Measurements from ENCODE around the gene KCNG2. TPM values are rescaled to one million over a fixed set of nuclear protein-coding genes. Genes with fewer than 3 reads are reported as not detected.

The KCNG2 gene
- total RNA-seq, 2 experiments from 2014 or later: not detected

DNA sequence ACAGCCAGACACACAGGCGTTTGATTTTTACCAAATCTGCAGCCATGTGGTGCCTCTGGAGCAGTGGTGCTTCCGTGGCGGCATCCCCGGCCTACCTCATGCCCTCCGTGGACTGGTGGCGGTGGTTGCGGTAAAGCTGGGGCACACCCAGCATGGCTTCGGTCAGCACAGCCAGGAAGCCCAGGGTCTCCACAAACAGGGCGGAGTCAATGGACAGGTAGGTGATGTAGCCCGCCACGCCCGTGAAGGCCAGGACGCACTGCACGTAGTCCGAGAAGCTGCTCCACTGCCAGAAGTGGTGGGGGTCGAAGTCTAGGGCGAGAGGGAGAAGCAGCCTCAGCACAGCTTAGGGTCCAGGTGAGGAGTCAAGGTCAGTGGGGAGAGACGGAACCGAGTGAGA, 121.4 kb downstream of the KCNG2 start:
- ChIA-PET POLR2A (no interaction called here), CTCF (no interaction called here)
- Mint-ChIP-seq H3K36me3 (peaks cover 15% of the 10 kb centered on the region), H3K27ac (no peak overlapping the region), H3K9me3 (no peaks in the 10 kb centered on the region), H3K4me1 (ENCODE audit: low read depth) (no peaks in the 10 kb centered on the region), H3K27me3 (no peaks in the 10 kb centered on the region), H3K4me3 (no peak overlapping the region)
- peak; percentile 4 for DNase-seq
- intact Hi-C loops (cut with micrococcal nuclease): no loop called here

DNA sequence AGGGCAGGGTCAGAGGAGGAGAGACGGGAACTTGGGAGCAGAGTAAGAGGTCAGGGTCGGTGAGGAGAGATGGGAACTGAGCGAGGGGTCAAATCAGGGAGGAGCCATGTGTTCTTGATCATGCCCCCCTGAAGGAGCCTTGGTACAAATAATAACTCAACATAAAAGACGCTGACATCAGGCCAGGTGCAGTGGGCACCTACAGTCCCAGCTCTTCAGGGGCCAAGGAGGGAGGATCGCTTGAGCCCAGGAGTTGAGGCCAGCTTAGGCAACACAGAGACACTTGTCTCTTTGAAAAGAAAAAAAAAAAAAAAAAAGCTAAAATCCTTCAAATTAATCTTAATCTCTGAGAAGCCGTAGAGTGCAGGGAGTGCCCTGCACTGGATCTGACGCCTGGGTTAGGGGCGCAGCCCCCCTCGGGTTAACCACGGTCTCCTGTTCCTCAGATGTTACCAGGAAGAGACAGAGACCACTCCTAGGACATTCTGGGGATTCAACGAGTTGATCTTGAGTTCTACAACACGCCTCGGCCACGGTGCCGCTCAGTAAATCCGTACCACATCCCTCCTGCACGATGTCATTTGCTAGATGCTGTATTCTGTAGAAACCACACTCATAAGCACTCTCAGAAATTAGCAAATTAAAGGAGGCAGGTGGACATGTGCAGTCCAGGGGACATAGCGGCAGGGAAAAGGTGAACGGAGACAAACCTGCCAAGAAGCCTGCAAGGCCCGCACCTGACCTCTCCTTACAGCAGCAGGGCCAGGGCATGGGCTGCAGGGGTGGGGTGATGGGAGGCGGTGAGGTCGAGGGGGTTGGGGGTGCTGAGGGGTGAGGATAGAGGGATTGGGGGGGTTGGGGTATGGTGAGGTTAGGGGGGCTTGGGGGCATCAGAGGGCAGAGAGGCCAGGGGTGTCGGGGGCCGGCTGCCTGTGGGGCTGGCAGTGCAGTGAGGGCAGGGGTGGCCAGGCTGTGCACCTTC, 124.5 kb downstream of the KCNG2 start:
- DNase-seq: no peak
- ChIA-PET CTCF (no interaction called here), POLR2A (no interaction called here)
- H3K4me1 Mint-ChIP-seq (ENCODE audit: low read depth): no peaks in the 10 kb centered on the region
- H3K9me3 Mint-ChIP-seq: no peaks in the 10 kb centered on the region
- H3K27me3 Mint-ChIP-seq: no peaks in the 10 kb centered on the region
- no peak overlapping the region for H3K4me3 Mint-ChIP-seq
- H3K36me3 Mint-ChIP-seq: peaks cover 15% of the 10 kb centered on the region
- no peak overlapping the region for H3K27ac Mint-ChIP-seq
- intact Hi-C loops (cut with micrococcal nuclease): no loop called here

DNA sequence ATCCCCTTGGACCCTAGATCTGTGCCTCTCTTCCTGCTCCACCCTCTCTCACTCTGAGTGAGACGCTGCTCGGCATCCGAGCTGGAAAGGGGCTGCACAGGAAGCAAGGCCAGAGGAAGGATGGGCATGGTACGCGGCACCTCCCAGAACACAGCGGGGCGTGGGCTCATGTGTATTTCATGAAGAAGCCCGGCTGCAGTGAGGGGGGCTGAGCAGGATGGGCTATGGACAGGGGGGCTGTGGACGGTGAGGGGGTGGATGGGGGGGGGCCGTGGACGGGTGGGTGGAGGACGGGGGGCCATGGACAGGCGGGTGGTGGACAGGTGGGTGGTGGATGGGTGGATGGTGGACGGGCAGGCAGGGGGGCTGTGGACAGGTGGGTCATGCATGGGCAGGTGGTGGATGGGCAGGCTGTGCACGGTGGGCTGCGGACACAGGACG, 125.3 kb downstream of the KCNG2 start:
- no peaks in the 10 kb centered on the region for H3K27me3 Mint-ChIP-seq
- no peaks in the 10 kb centered on the region for H3K4me1 Mint-ChIP-seq (ENCODE audit: low read depth)
- intact Hi-C loops (cut with micrococcal nuclease): no loop called here
- DNase-seq: no peak
- no peak overlapping the region for H3K4me3 Mint-ChIP-seq
- no peaks in the 10 kb centered on the region for H3K9me3 Mint-ChIP-seq
- ChIA-PET CTCF (no interaction called here), POLR2A (no interaction called here)
- H3K27ac Mint-ChIP-seq: no peak overlapping the region
- peaks cover 15% of the 10 kb centered on the region for H3K36me3 Mint-ChIP-seq

DNA sequence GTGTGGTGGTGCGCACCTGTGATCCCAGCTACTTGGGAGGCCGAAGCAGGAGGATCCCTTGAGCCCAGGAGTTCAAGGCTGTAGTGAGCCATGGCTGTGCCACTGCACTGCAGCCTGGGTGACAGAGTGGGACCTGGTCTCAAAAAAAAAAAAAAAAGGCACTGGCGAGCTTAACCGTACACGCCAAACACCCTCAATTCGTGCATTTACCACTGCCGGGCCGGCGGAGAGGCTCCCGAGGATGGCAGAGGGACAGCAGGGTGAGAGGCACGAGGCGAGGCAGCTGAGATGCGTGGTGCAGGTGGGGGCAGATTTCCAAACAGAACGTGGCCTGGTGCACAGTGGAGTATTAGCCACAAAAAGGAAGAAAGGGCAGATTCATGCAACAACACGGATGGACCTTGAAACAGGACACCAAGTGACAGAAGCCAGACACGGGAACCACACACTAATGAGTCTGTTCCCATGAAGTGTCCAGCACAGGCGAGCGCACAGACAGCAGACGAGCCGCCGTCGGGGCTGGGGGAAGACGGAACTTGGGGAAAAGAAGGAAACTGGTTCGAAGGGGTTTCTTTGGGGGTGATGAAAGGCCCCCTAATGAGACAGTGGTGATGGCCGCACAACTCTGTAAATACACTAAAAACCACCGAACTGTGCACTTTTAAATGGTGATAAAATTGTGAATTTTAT, 126.3 kb downstream of the KCNG2 start:
- Mint-ChIP-seq H3K27me3 (no peaks in the 10 kb centered on the region), H3K9me3 (peaks cover 5% of the 10 kb centered on the region), H3K36me3 (peaks cover 24% of the 10 kb centered on the region), H3K4me3 (no peak overlapping the region), H3K27ac (no peak overlapping the region), H3K4me1 (ENCODE audit: low read depth) (no peaks in the 10 kb centered on the region)
- no peak for DNase-seq
- intact Hi-C loops (cut with micrococcal nuclease): no loop called here
- ChIA-PET CTCF (no interaction called here), POLR2A (no interaction called here)

DNA sequence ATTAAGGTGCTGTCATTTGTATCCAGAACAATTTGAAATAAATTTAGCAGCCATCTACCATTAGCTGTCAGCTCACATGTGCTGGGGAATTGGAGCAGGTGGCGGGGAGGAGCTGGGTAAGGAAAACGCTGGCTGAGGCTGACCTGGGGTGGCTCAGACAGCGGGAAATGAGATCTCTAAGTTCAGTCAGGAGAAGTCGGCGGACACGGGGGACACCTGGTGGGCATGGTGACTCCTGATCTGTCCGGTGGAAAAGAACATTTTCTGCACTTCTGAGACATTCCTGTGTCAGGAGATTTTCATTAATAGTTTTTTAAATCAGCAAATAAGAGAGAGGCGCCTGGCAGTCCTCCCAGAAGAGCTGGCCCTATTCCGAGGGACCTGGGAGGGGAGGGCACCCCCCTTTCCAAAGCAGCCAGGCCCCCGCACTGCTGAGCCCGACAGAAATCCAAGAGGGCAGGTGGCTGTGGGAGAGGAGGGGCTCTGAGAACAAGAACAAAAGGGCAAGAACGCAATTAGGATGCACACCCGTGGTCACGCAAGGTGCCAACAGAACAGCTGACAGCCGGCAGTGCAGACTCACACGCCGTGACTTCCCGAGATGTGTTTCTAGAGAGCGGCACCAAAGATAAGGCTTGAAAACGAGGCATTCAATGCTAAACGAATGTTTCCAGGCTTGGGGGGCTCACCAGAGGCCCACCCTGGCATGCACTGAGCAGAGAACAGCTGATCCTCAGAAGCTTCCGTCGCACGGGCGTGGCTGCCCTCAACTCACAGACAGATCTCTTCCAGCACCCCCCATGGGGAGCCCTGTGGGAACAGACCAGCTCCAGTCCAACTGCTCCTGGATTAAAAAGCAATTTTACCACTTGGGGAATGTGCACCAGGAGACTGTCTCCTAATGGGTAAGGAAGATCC, 127.3 kb downstream of the KCNG2 start:
- no peaks in the 10 kb centered on the region for H3K4me1 Mint-ChIP-seq (ENCODE audit: low read depth)
- peaks cover 35% of the 10 kb centered on the region for H3K36me3 Mint-ChIP-seq
- H3K4me3 Mint-ChIP-seq: no peak overlapping the region
- ChIA-PET POLR2A (no interaction called here), CTCF (interaction anchor here (0.7 kb wide), 1 partner anchor 59 kb away, joined by 3 read pairs; no protein-coding TSS in a partner anchor)
- intact Hi-C loops (cut with micrococcal nuclease): no loop called here
- H3K27ac Mint-ChIP-seq: no peak overlapping the region
- H3K9me3 Mint-ChIP-seq: peaks cover 15% of the 10 kb centered on the region
- peak; percentile 3 for DNase-seq
- H3K27me3 Mint-ChIP-seq: no peaks in the 10 kb centered on the region

DNA sequence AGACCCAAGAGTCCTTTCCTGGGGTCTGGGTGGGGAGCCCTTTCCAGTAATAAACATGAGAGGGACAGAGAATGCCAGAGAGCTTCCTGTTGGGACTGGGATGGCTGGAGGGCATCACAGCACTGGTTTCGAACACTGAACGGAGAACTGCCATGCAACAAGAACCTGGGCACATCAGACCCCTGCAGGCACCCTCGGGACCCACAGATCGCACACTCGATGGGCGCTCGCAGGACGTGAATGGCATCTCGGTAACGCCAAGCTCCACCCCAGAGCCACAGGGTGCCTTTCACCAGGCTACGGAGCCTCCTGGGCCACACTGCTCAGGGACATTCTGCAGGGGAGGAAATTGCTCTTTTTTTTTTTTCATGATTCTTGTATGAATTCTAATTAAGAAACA, 128.6 kb downstream of the KCNG2 start:
- Mint-ChIP-seq H3K4me3 (no peak overlapping the region), H3K4me1 (ENCODE audit: low read depth) (no peaks in the 10 kb centered on the region), H3K36me3 (peaks cover 43% of the 10 kb centered on the region), H3K27ac (no peak overlapping the region), H3K27me3 (no peaks in the 10 kb centered on the region), H3K9me3 (peaks cover 23% of the 10 kb centered on the region)
- intact Hi-C loops (cut with micrococcal nuclease): no loop called here
- ChIA-PET CTCF (interaction anchor here (0.7 kb wide), 1 partner anchor 1057 kb away, joined by 3 read pairs; no protein-coding TSS in a partner anchor), POLR2A (no interaction called here)
- no peak for DNase-seq

DNA sequence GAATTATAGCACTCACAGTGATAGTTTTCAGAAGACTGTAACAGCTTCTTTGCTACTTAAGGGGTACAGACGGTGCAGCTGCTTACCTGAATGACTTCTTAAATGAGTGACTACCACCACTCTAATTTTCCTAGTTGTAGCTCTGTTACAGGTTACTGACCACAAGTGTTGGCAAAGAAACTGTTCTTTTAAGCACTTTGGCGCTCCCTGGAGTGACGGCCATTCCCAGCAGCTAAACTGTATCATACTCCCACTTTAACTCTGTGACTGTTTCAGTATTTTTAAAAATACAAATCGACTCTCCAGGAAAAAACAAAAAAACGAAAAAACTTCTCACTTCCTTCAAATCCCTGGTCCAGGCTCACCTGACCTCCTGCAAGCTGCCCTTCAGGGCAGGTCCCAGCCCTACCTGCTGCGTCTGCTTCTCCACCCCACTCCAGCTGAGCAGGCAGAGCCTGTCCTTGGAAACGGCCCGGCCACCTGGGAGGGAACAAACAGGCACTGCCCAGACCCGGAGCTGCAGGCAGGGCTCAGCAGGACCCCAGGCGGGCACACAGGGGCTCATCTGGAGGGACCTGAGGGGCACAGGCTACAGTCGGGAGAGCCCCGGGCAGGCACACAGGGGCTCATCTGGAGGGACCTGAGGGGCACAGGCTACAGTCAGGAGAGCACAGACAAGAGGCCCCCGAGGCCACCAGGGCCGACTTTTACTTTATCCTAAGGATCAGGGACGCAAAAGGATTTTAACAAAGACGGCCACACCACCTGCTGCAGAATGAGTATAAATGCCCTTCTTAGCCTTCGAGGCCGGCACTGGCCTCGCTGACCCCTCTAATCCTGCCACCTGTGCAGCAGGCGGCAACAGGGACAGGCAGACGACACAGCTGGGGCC, 129.2 kb downstream of the KCNG2 start:
- Mint-ChIP-seq H3K9me3 (peaks cover 29% of the 10 kb centered on the region), H3K36me3 (peaks cover 46% of the 10 kb centered on the region), H3K4me1 (ENCODE audit: low read depth) (no peaks in the 10 kb centered on the region), H3K27ac (no peak overlapping the region), H3K4me3 (no peak overlapping the region), H3K27me3 (no peaks in the 10 kb centered on the region)
- POLR2A ChIA-PET: no interaction called here
- intact Hi-C loops (cut with micrococcal nuclease): no loop called here
- peak; percentile 4 for DNase-seq
- CTCF ChIA-PET: interaction anchor here (0.7 kb wide), 1 partner anchor 1057 kb away, joined by 3 read pairs; no protein-coding TSS in a partner anchor

DNA sequence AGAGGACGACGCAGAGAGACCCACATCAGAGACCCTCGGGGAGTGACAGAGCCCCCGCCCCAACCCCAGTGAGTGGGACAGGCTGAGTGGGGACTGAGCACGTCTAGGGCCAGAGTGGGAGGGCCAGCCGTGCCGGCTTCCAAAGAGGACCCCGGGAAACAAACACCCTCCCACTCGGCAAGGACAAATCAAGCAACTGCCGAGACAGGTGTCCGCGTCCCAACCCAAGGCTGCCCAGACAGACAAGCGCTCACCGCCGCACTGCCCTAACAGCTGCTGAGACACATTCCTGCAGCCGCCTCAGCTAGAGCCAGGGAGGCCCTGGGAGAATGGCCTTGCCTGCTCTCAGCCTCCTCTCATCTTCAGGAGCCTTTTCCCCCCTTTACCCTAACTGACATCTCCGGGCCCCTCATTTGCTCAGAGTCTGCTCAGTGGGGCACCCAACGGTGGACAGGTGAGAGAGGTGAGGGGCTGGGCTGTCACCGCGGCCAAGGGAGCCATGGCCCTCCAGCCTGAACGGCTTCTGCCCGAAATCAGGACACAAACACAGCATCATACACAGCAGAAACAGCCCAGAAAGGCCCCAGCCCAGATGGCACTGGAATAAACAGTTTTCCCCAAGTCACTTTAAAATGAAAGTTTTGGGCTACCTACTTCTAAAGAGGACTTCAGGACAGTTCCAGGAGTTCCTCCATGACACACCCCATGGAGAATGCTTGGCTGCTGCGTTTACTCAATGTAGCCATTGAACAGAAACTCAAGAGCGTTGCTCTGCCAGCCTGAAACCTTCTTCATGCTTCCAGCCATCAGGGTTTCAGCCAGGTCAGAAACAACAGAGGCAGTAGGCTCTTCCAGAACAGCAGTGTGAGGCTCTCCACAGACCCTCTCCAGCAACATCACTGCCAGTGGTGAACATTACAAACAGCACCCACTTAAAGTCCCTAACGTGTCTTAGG, 130.1 kb downstream of the KCNG2 start:
- ChIA-PET CTCF (no interaction called here), POLR2A (no interaction called here)
- H3K36me3 Mint-ChIP-seq: peaks cover 55% of the 10 kb centered on the region
- H3K27ac Mint-ChIP-seq: no peak overlapping the region
- intact Hi-C loops (cut with micrococcal nuclease): no loop called here
- H3K27me3 Mint-ChIP-seq: no peaks in the 10 kb centered on the region
- H3K9me3 Mint-ChIP-seq: peaks cover 38% of the 10 kb centered on the region
- no peak overlapping the region for H3K4me3 Mint-ChIP-seq
- no peaks in the 10 kb centered on the region for H3K4me1 Mint-ChIP-seq (ENCODE audit: low read depth)
- peak; percentile 5 for DNase-seq

DNA sequence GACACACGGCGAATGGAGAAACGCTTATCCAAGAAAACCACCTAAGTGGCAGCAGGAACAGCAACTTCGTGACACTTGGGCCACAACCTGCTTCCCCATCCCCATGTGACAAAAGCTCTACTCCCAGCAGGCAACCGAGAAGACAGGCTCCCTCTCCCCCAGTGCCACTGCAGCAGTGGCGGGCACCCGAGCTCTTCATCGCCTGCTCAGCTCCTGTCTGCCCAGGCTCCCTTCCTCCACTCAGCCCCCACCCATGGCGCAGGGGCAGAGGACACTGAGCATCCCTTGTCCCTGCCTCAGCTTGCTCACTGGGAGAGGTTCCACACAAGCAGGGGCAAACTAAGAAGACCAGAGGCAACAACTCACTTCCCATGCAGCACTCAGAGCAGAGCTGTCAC, 130.8 kb downstream of the KCNG2 start:
- H3K27ac Mint-ChIP-seq: no peak overlapping the region
- H3K4me1 Mint-ChIP-seq (ENCODE audit: low read depth): no peaks in the 10 kb centered on the region
- ChIA-PET CTCF (no interaction called here), POLR2A (no interaction called here)
- peaks cover 45% of the 10 kb centered on the region for H3K9me3 Mint-ChIP-seq
- peaks cover 58% of the 10 kb centered on the region for H3K36me3 Mint-ChIP-seq
- DNase-seq: no peak
- no peaks in the 10 kb centered on the region for H3K27me3 Mint-ChIP-seq
- intact Hi-C loops (cut with micrococcal nuclease): no loop called here
- H3K4me3 Mint-ChIP-seq: no peak overlapping the region

DNA sequence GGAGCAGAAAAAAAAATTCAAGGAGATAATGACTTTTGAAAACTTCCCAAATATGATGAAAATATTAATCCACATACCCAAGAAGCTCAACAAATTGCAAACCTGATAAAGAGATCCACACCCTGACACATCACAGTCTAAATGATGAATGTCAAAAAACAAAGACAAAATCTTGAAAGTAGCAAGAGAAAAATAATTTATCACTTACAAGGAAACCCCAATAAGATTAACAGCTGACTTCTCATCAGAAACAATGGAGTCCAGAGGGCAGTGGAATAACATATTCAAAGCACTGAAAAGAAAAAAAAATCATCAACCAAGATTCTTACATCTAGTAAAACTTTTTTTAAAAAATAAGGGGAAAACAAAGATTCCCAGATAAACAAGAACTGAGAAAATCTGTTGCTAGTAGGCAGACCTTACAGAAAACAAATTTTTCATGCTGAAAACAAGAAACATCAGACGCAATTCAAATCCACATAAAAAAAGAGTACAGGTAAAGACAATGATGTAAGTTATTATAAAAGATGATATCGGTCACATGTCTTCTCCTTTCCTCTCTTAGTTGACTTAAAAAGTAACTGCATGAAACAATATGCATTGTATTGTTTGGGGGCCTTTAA, 132.4 kb downstream of the KCNG2 start:
- ChIA-PET POLR2A (interaction anchor here (0.6 kb wide), 1 partner anchor 68 kb away, joined by 4 read pairs; no protein-coding TSS in a partner anchor), CTCF (no interaction called here)
- DNase-seq: no peak
- intact Hi-C loops (cut with micrococcal nuclease): no loop called here
- Mint-ChIP-seq H3K9me3 (peaks cover 57% of the 10 kb centered on the region), H3K27ac (no peak overlapping the region), H3K4me1 (ENCODE audit: low read depth) (no peaks in the 10 kb centered on the region), H3K27me3 (no peaks in the 10 kb centered on the region), H3K36me3 (peaks cover 64% of the 10 kb centered on the region), H3K4me3 (no peak overlapping the region)

Data from activated CD4-positive, alpha-beta memory T cell treated with anti-CD3 and anti-CD28 coated beads for 36 hours (primary cell).